Stimulated activated CD4-positive, alpha-beta T cell treated with anti-CD3 and anti-CD28 coated beads, Interleukin-1b, Interleukin-23, amount 100 ng/mL, for 48 hours (primary cell): ENCODE results near the gene MUC5AC.
"Not testable (repeated sequence)": the region's sequence is repeated elsewhere in the genome, so short reads cannot be mapped to it uniquely, and the experiment has no call there.

Experiments
- DNase-seq: peaks from one replicate; pipeline ENCODE4 v3.0.0-alpha.2; 2020

Gene MUC5AC

DNA sequence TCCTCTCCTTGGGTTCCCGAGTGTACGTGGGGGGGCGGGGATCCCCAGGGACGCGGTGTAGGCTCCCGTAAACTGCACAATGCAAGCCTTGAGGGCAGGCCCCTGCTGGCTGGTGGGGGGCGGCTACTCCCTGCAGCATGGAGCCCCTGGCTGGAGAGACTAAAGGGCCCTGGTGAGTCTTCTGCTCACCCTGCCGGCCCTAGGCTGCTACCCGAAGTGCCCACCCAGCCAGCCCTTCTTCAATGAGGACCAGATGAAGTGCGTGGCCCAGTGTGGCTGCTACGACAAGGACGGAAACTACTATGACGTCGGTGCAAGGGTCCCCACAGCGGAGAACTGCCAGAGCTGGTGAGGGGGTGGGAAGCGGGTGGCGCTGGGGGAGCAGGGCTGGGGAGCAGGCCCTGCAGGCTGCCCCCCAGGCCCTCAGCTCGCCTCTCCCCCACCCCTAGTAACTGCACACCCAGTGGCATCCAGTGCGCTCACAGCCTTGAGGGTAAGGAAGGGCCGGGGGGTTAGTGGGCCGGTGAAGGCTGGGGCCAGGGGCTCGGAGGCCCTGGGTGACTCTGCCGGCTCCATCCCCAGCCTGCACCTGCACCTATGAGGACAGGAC is 81.9 kb downstream of the MUC5AC start:
- DNase-seq, result no peak

DNA sequence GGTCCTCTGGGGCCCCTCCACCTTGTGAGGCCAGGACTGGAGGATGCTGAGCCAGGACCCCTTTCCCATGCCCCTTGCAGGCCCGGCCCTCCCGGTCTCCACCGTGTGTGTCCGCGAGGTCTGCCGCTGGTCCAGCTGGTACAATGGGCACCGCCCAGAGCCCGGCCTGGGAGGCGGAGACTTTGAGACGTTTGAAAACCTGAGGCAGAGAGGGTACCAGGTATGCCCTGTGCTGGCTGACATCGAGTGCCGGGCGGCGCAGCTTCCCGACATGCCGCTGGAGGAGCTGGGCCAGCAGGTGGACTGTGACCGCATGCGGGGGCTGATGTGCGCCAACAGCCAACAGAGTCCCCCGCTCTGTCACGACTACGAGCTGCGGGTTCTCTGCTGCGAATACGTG is 83.0 kb downstream of the MUC5AC start:
- no peak for DNase-seq

DNA sequence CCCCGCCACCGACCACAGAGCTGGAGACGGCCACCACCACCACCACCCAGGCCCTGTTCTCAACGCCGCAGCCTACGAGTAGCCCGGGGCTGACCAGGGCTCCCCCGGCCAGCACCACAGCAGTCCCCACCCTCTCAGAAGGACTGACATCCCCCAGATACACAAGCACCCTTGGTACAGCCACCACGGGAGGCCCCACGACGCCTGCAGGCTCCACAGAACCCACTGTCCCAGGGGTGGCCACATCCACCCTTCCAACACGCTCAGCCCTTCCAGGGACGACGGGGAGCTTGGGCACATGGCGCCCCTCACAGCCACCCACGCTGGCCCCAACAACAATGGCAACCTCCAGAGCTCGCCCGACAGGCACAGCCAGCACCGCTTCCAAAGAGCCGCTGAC is 84.0 kb downstream of the MUC5AC start:
- no peak for DNase-seq

DNA sequence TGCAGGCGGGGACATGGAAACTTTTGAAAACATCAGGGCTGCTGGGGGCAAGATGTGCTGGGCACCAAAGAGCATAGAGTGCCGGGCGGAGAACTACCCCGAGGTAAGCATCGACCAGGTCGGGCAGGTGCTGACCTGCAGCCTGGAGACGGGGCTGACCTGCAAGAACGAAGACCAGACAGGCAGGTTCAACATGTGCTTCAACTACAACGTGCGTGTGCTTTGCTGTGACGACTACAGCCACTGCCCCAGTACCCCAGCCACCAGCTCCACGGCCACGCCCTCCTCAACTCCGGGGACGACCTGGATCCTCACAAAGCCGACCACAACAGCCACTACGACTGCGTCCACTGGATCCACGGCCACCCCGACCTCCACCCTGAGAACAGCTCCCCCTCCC is 84.5 kb downstream of the MUC5AC start:
- no peak for DNase-seq

DNA sequence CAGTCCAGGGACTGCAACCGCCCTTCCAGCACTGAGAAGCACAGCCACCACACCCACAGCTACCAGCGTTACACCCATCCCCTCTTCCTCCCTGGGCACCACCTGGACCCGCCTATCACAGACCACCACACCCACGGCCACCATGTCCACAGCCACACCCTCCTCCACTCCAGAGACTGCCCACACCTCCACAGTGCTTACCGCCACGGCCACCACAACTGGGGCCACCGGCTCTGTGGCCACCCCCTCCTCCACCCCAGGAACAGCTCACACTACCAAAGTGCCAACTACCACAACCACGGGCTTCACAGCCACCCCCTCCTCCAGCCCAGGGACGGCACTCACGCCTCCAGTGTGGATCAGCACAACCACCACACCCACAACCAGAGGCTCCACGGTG is 85.0 kb downstream of the MUC5AC start:
- not testable (repeated sequence) for DNase-seq

DNA sequence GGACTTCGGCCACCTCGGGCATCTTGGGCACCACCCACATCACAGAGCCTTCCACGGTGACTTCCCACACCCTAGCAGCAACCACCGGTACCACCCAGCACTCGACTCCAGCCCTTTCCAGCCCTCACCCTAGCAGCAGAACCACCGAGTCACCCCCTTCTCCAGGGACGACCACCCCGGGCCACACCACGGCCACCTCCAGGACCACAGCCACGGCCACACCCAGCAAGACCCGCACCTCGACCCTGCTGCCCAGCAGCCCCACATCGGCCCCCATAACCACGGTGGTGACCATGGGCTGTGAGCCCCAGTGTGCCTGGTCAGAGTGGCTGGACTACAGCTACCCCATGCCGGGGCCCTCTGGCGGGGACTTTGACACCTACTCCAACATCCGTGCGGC is 85.8 kb downstream of the MUC5AC start:
- DNase-seq, result not testable (repeated sequence)

DNA sequence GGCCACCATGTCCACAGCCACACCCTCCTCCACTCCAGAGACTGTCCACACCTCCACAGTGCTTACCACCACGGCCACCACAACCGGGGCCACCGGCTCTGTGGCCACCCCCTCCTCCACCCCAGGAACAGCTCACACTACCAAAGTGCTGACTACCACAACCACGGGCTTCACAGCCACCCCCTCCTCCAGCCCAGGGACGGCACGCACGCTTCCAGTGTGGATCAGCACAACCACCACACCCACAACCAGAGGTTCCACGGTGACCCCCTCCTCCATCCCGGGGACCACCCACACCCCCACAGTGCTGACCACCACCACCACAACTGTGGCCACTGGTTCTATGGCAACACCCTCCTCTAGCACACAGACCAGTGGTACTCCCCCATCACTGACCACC is 86.8 kb downstream of the MUC5AC start:
- DNase-seq, result not testable (repeated sequence)

DNA sequence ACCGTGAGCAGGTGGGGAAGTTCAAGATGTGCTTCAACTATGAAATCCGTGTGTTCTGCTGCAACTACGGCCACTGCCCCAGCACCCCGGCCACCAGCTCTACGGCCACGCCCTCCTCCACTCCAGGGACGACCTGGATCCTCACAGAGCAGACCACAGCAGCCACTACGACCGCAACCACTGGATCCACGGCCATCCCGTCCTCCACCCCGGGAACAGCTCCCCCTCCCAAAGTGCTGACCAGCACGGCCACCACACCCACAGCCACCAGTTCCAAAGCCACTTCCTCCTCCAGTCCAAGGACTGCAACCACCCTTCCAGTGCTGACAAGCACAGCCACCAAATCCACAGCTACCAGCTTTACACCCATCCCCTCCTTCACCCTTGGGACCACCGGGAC is 88.0 kb downstream of the MUC5AC start:
- not testable (repeated sequence) for DNase-seq

DNA sequence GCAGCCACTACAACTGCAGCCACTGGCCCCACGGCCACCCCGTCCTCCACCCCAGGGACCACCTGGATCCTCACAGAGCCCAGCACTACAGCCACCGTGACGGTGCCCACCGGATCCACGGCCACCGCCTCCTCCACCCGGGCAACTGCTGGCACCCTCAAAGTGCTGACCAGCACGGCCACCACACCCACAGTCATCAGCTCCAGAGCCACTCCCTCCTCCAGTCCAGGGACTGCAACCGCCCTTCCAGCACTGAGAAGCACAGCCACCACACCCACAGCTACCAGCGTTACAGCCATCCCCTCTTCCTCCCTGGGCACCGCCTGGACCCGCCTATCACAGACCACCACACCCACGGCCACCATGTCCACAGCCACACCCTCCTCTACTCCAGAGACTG is 88.5 kb downstream of the MUC5AC start:
- not testable (repeated sequence) for DNase-seq

DNA sequence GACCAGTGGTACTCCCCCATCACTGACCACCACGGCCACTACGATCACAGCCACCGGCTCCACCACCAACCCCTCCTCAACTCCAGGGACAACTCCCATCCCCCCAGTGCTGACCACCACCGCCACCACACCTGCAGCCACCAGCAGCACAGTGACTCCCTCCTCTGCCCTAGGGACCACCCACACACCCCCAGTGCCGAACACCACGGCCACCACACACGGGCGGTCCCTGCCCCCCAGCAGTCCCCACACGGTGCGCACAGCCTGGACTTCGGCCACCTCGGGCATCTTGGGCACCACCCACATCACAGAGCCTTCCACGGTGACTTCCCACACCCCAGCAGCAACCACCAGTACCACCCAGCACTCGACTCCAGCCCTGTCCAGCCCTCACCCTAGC is 89.3 kb downstream of the MUC5AC start:
- DNase-seq, result not testable (repeated sequence)

DNA sequence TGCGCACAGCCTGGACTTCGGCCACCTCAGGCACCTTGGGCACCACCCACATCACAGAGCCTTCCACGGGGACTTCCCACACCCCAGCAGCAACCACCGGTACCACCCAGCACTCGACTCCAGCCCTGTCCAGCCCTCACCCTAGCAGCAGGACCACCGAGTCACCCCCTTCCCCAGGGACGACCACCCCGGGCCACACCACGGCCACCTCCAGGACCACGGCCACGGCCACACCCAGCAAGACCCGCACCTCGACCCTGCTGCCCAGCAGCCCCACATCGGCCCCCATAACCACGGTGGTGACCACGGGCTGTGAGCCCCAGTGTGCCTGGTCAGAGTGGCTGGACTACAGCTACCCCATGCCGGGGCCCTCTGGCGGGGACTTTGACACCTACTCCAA is 91.2 kb downstream of the MUC5AC start:
- DNase-seq, result not testable (repeated sequence)

DNA sequence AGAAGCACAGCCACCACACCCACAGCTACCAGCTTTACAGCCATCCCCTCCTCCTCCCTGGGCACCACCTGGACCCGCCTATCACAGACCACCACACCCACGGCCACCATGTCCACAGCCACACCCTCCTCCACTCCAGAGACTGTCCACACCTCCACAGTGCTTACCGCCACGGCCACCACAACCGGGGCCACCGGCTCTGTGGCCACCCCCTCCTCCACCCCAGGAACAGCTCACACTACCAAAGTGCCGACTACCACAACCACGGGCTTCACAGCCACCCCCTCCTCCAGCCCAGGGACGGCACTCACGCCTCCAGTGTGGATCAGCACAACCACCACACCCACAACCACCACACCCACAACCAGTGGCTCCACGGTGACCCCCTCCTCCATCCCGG is 92.7 kb downstream of the MUC5AC start:
- not testable (repeated sequence) for DNase-seq
